8988T (cell line): ENCODE measurements around the gene PPM1A.

Source experiments
- DNase-seq: peaks from one replicate; pipeline ENCODE4 v3.0.0; 2011

Gene PPM1A

DNA sequence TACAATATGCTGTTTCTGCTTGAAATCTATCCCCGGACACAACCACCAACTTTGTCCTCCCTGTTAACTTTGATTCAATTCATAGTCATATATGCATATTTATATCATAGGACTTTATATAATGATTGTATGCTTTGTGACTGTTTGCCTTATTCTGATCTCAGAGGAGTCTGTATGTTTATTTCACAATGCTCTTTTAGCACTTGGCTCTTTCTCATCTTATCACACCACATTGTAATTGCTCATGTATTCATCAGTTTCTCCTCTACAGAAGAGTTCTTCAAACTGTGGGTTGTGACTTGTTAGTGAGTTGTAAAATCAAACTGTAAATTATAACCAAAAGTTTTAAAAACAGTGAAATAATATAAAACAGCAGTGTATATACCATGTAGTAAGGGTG lies 21.7 kb upstream of the PPM1A start:
- no peak for DNase-seq

DNA sequence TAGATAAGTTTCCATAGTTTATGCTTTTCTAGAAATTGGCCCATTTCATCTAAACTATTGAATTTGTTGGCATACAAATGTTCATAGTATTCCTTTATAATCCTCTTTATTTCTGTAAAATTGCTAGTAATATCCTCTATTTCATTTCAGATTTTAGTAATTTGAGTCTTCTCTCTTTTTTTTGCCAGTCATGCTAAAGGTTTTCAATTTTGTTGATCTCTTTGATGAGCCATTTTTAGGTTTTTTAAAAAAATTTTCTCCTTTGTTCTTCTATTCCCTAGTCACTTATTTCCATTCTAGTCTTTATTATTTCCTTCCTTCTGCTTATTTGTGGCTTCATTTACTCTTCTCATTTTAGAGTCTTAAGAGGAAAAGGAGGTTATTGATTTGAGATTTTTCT lies 19.4 kb upstream of the PPM1A start:
- no peak for DNase-seq

DNA sequence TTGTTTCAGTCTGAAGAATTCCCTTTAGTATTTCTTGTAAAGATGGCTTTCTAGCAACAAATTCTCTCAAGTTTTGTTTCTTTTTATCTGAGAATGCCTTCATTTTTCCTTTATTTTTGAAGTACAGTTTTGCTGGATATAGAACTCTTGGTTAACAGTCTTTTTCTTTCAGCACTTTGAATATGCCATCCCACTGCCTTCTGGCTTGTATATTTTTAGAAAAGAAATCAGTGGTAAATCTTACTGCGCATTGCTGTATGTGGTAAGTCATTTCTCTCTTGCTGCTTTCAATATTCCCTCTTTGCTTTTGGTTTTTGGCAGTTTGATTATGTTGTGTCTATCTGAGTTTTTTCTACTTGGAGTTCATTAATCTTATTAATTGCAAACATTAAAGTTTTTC lies 16.8 kb upstream of the PPM1A start:
- DNase-seq: no peak

DNA sequence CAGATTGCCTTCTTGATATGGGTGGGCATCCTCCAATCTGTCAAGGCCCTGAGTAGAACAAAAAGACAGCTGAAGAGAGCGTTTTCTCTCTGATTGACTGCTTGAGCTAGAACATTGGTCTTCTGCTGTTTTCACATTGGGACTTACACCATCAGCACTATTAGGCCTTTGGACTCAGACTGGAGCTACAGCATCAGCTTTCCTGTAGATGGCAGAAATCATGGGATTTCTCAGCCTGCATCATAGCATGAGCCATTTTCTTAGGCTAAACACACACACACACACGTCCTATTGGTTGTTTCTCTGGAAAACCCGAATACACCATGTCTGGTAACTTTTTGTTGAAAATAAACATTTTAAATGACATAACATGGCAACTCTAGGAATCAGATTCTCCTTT lies 15.8 kb upstream of the PPM1A start:
- no peak for DNase-seq

DNA sequence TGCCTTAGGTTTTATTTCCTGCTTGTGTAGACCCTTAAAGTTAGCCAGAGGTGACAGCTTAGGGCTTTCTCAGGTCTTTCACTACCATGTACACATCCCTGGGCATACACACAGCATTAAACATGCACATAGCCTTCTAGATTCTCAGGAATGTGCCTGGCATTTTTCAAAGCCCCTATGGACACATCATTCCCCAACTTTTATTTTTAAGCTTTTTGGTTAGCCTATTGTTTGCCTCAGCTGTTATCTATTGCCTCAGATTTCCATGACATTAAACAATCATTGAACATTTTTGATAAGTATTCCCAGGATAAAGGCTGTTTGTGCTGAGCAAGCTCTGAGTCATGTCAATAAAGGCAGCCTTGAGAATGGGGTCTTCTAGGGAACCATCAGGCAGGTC lies 15.1 kb upstream of the PPM1A start:
- no peak for DNase-seq

DNA sequence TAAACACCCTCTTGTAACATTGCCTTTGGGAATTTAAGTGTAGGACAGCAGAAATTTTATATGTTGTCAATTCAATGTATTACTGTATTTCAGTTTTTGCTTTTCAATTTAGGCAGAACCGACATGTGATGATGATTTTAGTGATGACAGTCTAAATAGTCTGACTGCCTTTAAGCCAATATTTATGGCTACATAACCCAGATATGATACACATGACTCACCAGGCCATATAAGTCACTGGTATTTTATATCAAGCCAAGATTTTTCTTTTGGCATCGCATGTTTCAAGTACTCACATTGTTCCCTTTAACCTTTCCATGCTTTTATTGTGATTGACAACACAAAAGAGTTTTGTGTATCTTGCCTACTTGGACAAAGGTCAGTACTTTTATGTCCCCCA lies 13.6 kb upstream of the PPM1A start:
- DNase-seq: no peak

DNA sequence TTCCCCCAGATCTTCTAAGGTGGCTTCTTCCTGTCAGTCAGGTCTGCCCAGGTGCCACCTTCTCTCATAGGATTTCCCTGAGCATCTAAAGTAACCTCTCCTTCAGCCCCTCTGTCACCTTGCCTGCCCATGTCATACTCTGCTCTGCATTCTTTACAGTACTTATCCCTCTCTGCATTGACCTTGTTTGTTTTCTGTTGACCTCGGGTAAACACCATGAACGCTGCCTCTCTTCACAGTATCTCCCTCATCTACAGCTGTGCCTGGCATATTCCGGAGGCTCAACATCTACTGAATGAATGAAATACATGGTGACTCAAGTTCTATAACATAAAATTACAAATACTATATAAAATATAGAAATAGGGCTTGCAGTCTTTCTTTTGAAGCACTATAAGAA lies 10.1 kb upstream of the PPM1A start:
- no peak for DNase-seq

DNA sequence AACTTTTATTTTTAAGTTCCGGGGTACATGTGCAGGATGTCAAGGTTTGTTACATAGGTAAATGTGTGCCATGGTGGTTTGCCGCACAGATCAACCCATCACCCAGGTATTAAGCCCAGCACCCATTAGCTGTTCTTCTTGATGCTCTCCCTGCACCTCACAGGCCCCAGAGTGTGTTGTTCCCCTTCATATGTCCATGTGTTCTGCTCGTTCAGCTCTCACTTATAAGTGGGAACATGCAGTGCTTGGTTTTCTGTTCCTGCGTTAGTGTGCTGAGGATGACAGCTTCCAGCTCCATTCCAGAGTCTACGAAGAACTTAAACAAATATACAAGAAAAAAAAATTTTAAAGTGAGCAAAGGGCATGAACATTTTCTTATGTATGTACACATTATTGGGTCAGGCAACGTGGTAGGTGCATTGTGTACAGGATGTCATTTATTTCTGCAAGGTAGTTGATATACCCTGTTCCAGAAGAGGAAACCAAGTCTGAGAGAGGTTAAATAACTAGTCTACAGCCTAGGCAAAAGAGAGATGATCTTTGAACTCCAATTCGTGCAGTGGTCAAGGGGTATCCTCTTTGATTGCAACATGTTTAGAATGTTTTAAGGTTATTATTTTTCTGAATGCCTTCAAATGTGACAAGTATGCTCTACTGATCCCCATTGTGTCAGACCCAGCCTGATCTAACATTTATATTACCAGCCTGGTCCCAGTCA lies 8.7 kb upstream of the PPM1A start:
- no peak for DNase-seq

DNA sequence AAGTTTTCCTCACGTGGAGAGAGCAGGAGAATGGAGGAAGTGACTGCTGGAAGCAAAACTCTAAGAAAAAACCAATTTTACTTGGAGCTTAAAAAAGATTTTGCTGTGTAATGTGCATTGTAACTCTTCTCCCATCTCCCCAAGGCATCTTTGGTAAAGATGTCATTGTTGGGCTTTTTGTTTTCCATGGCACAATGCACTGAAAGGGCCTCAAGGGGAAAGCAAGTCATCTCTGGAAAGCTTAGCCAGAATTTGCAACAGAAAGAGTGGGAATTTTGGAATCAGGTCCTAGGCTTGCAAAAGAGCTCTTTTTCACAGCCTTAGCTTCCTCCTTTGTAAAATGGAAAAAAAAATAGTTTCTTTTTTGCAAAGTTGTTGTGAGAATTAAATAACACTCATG lies 7.9 kb upstream of the PPM1A start:
- no peak for DNase-seq

DNA sequence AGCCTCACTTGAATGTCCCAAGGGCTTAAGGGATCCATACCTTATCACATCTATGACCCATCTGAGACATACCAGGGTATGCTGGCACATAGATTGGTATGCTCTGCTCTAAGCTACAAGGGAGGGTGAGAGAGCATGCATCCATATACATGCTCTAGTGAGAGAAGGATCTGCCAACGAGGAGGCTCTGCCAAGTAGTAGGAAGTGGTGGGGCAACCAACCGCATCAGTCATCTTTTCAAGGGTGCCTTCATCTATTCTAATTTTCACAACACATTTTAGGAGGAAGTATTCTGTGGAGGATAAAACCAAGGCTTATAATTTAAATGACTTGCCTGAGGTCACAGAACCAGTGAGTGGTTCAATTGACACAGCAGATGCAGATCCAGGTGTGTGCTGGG lies 6.6 kb upstream of the PPM1A start:
- no peak for DNase-seq

DNA sequence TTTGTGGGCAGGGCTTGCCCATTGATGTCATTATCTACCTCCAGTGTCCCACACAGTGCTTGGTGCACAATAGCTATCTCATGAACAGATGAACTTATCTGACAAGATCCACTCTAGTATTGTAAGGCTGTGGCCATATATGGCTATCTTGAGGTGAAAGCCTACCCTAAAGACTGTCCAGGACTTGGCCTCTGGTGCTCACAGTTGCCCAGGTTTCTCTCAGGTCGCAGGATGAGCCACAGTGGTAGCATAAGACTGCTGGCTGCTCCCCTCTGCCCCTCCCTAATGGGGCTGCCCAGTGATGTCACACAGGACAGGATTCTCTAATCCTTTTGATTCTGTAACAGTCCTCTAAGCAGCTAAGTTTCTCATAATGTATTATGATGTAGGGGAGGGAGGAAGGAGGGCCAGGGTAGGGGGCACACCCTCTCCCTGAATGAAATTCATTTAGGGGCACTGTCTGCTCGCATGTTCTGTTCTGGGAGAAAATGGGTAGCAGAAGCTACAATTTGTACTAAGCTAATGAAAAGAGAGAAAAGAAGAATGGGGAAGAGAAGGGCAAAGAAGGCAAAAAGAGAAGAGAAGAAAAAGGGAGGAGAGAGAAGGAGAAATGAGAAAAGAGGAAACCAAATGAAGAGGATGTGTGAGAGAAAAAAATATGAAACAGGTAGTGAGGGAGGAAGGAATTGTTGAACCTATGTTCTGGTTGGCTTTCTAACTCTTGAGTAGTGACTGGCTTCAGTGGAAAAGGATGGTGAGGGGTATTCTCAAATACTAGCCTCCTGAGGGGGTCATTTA lies 3.4 kb upstream of the PPM1A start:
- no peak for DNase-seq

DNA sequence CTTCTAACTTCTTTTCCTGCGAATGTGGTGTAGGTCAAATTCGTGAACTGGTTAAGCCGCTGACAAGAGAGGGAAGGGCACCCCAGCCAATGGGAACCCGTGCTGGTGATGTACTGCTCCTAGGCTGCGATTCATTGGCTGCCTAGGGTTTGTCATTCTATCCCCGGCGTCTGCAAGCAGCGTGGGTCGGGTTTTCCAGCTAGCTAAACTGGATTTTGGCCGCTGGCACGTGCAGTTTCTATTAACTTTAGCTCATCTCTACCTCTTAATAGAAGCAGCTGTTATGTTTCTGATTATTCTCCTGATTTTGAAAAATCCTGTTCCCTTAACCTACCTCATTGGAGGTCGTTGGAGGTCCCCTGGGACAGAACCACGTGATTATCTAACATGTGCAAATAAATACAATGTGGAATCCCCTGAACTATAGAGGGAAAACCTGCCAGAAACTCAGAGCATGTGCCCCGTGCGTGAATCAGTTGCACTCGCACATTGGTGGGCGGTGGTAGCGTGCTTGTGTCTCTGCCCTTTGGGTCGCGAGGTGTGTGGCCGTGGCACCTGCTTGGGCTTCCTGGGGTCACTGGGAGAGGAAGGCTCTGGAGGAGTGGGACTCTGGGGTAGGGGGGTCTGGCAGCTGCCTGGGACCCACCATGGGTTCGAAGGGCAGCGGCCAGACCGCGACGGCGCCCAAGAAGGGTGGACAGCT lies 876 bp upstream of the PPM1A start:
- DNase-seq: peak; percentile 84

DNA sequence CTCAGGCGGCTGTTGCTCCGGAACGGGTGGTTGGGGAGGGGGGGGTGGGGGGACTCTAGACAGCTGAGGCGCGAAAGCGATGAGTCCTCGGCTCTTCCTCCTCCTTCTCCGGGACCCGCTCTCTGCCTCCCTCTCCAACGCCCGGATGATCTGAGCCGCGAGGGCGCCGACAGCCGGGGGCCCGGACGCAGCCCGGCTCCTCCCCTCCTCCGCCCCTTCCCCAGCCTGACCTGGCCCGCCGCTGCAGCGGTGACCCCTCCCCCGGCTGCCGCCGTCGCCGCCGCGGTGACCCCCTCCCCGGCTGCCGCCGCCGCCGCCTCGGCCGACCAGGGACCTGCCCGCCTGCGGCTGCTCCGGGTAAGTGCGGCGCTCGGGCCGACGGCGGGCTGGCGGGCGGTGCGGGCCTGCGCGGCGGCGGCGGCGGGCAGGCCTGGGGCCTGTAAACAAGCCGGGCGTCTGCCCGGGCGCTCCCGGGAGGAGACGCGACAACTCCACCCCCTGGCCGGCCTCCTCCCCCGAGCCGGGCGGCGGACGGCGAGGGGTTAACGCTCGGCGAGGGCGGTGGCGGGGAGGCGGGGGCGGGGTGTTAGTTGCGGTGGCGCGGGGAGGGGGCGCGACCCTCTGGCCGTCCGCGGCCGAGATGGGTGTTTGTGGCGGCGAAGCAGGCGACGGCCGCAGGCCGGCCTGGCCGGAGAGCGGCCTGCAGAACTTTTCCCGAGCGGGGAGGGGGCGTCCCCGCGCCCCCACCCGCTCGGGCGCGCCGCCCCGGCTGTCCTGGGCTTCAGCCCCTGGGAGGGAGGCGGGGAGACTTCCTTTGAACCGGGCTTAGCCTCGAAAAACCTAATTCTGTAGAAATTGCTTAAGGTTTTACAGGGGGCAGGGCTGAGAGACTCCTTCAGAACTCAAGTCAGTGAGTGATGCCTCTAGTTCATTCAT lies 568 bp downstream of the PPM1A start:
- DNase-seq: peak; percentile 62

DNA sequence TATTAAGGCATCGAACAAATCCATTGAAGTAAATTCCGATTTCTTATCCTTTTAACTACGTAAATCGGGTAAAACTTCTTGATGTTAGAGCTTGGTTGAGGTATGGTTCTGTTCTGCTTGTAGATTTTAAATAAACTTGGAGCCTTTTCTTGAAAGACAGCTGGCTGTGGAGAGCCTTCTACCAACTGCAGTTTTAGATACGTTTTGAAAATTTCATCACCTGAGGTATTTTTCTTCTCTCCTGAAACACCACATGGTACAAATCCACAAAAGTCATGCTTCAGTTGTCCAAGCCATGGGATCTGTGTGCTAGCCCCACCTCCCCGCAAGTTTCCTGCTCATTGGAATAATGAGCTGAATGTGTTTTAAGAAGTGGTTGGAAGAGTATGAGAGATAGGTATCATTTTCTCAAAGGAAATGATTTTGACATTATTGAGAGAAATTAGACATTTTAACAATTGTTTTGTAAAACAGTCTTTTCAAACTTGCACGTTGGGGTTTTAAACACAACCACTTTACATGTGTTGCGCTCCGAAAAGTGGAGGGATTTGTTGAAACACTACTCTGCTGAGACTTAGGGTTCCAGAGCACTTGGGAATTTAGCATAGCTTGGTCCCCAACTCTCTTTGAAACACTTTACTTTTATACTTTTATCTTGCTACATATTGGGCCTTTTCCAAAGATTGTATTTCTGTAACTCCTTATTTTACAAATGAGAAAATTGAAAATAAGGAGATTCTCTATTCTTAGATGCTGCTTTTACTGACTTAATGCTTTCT lies 1.4 kb downstream of the PPM1A start:
- no peak for DNase-seq

DNA sequence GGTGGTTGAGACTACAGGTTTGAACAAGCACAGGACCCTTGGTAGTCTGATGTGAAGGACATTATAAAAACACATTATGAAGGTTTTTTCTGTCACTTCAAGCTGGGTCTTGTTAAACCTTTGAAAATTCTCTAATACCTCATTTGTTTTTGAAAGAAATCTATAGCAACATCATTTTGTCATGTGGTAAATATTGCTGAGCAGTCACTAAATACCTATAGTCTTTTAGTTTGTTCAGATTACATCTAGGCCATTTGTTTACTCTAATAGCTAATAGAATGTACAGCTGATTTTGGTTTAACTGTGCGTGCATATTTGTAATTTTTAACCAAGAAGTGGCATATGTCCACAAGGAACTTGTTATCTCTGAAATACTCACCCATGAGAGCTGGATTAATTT lies 2.9 kb downstream of the PPM1A start:
- DNase-seq: no peak

DNA sequence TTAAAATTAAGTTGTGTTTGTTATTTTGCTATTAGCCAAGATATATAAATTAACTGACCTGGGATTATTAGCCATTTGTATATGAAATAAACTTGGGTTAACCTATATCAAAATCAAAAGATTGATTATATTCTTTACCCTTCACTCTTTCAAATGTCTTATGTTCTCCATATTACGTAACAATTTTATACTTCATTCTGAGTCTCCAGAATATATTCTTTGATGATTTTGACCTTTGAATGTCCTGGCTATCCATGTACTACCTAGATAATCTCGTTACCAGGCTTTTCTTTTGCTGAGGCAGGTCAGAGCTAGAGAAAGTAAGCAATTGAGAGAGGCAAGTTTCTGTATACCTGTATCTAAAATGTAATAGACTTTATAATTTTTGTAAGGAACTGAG lies 3.6 kb downstream of the PPM1A start:
- no peak for DNase-seq

DNA sequence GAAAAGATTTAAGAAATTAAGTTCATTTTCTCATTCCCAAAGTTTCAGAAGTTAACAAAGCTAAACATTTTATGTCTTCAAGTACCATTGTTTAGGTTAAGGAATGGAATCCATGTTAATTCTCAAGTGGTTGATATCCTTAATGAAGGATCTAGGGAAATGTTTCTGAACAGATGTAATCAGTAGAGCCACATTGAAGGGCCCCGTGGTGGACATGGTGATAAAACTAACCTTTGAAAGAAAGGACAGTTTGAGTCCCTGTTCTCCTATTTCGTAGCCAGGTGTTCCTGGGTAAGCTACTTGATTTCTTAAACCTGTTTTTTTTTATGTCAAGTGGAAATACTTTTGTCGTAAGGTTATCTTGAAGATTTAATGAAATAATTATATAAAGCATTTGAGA lies 4.6 kb downstream of the PPM1A start:
- no peak for DNase-seq

DNA sequence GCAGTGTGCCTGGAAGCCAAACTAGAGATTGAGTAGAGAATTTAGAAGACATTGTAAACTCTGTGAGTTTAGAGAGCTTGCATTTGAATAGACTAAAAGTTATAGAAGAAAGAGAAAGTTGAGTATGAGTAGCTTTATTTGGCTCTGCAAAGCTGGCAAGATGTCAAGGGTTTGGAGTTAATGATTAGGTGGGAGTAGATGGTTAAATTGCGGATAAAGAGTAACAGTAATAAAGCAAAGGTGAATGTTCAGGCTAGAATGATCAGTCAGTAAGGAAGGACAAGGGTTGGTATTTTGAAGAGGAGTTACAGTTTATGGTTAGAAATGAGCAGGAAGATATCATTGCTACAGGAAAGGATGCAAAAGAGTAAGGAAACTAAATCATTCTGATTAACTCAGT lies 5.2 kb downstream of the PPM1A start:
- DNase-seq: no peak

DNA sequence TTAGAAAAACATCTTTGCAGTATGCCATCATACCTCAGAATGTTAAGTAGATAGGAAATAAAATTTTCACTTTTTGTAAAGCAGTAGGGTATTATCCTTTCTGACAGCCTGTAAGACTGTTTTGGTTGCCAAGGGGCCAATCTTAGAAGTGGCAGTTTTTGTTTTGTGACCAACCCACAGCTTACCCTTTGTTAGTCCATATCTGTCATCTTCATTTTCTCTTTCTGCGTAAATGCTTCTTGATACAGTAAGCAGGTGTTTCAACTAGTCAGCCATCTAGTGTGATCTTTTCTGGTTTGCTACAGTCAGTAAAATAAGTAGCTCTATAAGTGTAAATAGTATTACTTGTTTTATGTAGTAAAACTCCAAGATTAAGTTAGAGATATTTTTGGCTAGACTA lies 8.8 kb downstream of the PPM1A start:
- DNase-seq: no peak

DNA sequence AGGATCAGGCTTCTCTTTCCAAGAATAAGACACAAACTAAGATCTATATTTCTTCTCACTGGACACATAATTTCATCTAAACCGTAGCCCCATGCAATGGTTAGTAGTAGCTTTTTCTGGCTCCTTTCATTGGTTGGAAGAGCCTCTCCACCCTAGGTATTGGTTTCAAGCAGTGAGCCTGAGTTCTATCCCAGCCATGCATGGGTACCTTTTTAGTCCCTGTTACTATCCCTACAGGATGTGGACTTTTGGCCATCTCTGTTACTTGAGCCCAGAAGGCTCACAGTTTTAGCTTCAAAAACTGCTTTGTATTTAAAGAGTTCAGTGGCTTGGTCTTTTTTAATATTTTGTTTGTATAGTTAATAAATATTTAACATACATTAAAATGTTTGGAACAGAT lies 16.1 kb downstream of the PPM1A start:
- no peak for DNase-seq

DNA sequence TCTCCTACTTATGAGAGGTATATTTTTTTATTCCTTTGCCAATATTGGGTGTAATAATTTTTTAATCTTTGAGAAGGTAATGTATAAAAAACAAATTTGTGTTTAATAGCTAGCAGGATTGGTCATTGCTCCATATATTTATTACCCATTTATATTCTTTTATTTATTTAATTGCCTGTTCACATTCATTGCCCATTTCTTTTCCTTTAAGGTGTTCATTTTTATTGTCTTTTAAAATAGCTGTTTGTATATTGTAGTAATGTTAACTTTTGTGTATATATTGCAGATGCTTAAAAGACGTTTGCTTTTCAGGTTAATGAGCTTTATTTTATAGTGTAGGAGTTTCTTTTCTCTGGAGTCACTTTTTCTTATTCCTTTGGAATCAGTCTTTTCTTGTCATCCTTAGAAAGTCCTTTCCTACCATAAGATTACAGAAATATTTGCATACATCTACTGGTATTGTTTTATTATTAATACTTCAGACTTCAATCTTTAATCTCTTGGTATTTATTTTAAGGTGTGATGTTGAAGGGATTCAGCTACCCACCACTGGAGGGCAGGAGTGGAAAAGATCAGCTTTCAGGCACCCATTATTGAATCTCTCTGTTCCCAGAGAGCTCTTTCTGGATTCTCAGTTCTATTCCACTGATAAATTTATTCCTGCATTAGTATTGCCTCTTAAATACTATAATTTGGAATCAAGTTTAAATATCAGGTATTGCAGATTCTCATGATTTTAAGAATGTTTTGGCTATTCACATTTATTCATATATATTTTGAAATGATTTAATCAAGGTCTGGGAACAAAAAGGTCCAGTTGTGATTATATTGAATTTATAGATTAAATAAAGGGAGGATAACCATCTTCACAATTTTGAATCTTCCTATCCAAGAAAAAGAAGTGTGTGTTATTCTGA lies 17.3 kb downstream of the PPM1A start:
- DNase-seq: no peak
